ENCODE results near the gene SLC44A5.
"Not testable (repeated sequence)": the region's sequence is repeated elsewhere in the genome, so short reads cannot be mapped to it uniquely, and the experiment has no call there.

SLC44A5 gene

GRCh38 chr1:75440274-75440673, 170.6 kb downstream of the SLC44A5 start:
- DNase-seq, result no peak

- DNase-seq, result no peak
Observed at GRCh38 chr1:75438355-75438754, 172.6 kb downstream of the SLC44A5 start.

GRCh38 chr1:75431843-75432242, 179.1 kb downstream of the SLC44A5 start:
- no peak for DNase-seq

- no peak for DNase-seq
Observed at GRCh38 chr1:75430526-75430925, 180.4 kb downstream of the SLC44A5 start.

GRCh38 chr1:75426688-75427087, 184.2 kb downstream of the SLC44A5 start:
- no peak for DNase-seq

- no peak for DNase-seq
Observed at GRCh38 chr1:75425001-75425650, 185.8 kb downstream of the SLC44A5 start.

GRCh38 chr1:75423616-75424015, 187.3 kb downstream of the SLC44A5 start:
- DNase-seq, result no peak

- DNase-seq, result no peak
Observed at GRCh38 chr1:75423136-75423535, 187.8 kb downstream of the SLC44A5 start.

GRCh38 chr1:75421371-75421770, 189.5 kb downstream of the SLC44A5 start:
- no peak for DNase-seq

- DNase-seq, result no peak
Observed at GRCh38 chr1:75415187-75415586, 195.7 kb downstream of the SLC44A5 start.

GRCh38 chr1:75412616-75413015, 198.3 kb downstream of the SLC44A5 start:
- no peak for DNase-seq

- DNase-seq, result not testable (repeated sequence)
Observed at GRCh38 chr1:75404681-75405080, 206.2 kb downstream of the SLC44A5 start.

GRCh38 chr1:75403147-75403646, 207.7 kb downstream of the SLC44A5 start:
- not testable (repeated sequence) for DNase-seq

- DNase-seq, result no peak
Observed at GRCh38 chr1:75400716-75401115, 210.2 kb downstream of the SLC44A5 start.

GRCh38 chr1:75396745-75397144, 214.2 kb downstream of the SLC44A5 start:
- DNase-seq, result no peak

GRCh38 chr1:75396260-75396659, 214.7 kb downstream of the SLC44A5 start:
- DNase-seq, result no peak

- DNase-seq, result no peak
Observed at GRCh38 chr1:75394386-75395139, 216.4 kb downstream of the SLC44A5 start.

- DNase-seq, result no peak
Observed at GRCh38 chr1:75392278-75392677, 218.6 kb downstream of the SLC44A5 start.

- DNase-seq, result not testable (repeated sequence)
Observed at GRCh38 chr1:75375476-75376447, 235.2 kb downstream of the SLC44A5 start.

- DNase-seq, result no peak
Observed at GRCh38 chr1:75373542-75374159, 237.3 kb downstream of the SLC44A5 start.

GRCh38 chr1:75366595-75366994, 244.3 kb downstream of the SLC44A5 start:
- no peak for DNase-seq

- no peak for DNase-seq
Observed at GRCh38 chr1:75361260-75361659, 249.7 kb downstream of the SLC44A5 start.

GRCh38 chr1:75354267-75354666, 256.6 kb downstream of the SLC44A5 start:
- DNase-seq, result not testable (repeated sequence)

All from GF-D8 (cell line).